KMS-11 (cell line): ENCODE measurements around the gene CXCL6.

Source experiments
- H2AFZ ChIP-seq: fragments of 200-600 bp; sonication (generic); 2 replicates; pipeline ENCODE4 v1.6.1; 2016; ENCODE audit warnings: antibody characterized with exemption, mixed run types, low read depth
- H3K27ac ChIP-seq: fragments of 200-600 bp; sonication (generic); 2 replicates; pipeline ENCODE4 v1.6.1; 2016; ENCODE audit warnings: mild to moderate bottlenecking, mixed run types
- H3K27me3 ChIP-seq: fragments of 200-600 bp; sonication (generic); 2 replicates; pipeline ENCODE4 v1.6.1; 2017; ENCODE audit warnings: mild to moderate bottlenecking, low read depth, mixed run types, moderate library complexity; ENCODE audit not compliant: insufficient read depth
- H3K36me3 ChIP-seq: fragments of 200-600 bp; sonication (generic); 2 replicates; pipeline ENCODE4 v1.6.1; 2017; ENCODE audit warnings: mild to moderate bottlenecking, mixed run types; ENCODE audit not compliant: insufficient read depth
- H3K4me1 ChIP-seq: fragments of 200-600 bp; sonication (generic); 2 replicates; pipeline ENCODE4 v1.6.1; 2016; ENCODE audit warnings: mild to moderate bottlenecking, low read depth, mixed run types; ENCODE audit not compliant: poor library complexity, severe bottlenecking
- H3K4me2 ChIP-seq: fragments of 200-600 bp; sonication (generic); 2 replicates; pipeline ENCODE4 v1.7.0; 2016; ENCODE audit warnings: mild to moderate bottlenecking, mixed run types
- H3K4me3 ChIP-seq: fragments of 200-600 bp; sonication (generic); IDR thresholded peaks from 2 replicates; pipeline ENCODE4 v1.6.1; 2017; ENCODE audit warnings: low read depth, low read length, mixed read lengths; ENCODE audit not compliant: insufficient read depth
- H3K79me2 ChIP-seq: fragments of 200-600 bp; sonication (generic); 2 replicates; pipeline ENCODE4 v1.6.1; 2016; ENCODE audit warnings: low read depth, mixed run types; ENCODE audit not compliant: insufficient read depth
- H3K9ac ChIP-seq: fragments of 200-600 bp; sonication (generic); 2 replicates; pipeline ENCODE4 v1.6.1; 2016; ENCODE audit warnings: mild to moderate bottlenecking, mixed run types
- H4K20me1 ChIP-seq: fragments of 200-600 bp; sonication (generic); 2 replicates; pipeline ENCODE4 v1.6.1; 2016; ENCODE audit warnings: mild to moderate bottlenecking, mixed run types; ENCODE audit not compliant: insufficient read depth
- TF ChIP-seq, protein P1 (sequence below): fragments of 200-600 bp; sonication (generic); conservative IDR thresholded peaks from 2 replicates; pipeline ENCODE4 v1.6.1; 2017; ENCODE audit warnings: low read depth, mild to moderate bottlenecking, antibody characterized with exemption, low read length, moderate library complexity, mixed read lengths

CXCL6 gene

DNA sequence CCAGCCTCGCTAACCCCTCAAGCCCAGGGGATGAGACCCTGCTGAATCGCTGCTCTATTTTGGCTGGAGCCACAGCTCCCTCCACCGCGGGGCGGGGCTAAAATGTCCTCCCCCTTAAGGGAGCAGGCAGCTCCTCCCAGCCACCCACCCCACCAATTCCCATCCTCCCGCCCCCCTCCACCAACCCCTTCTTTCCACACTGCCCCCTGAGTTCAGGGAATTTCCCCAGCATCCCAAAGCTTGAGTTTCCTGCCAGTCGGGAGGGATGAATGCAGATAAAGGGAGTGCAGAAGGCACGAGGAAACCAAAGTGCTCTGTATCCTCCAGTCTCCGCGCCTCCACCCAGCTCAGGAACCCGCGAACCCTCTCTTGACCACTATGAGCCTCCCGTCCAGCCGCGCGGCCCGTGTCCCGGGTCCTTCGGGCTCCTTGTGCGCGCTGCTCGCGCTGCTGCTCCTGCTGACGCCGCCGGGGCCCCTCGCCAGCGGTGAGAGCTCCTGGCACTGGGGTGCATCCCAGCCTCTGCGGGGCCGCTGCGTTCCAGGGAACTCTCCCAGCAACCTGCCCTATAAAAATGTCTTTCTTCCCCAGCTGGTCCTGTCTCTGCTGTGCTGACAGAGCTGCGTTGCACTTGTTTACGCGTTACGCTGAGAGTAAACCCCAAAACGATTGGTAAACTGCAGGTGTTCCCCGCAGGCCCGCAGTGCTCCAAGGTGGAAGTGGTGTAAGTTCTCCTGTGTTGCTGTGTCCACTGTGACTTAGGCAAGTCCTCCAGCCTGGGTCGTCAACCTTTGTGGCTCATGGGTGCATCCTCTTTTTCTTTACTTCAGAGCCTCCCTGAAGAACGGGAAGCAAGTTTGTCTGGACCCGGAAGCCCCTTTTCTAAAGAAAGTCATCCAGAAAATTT is at the start of gene CXCL6:
TSS of gene CXCL6 (plus strand) at position 306 of the 907 bp plus-strand sequence. CDS start at position 379, 73 bp downstream.
- no peak within 1 kb of the TSS for H3K4me3 ChIP-seq
- H3K27ac ChIP-seq = no peak within 1 kb of the TSS
- no peak within 1 kb of the TSS for H3K4me2 ChIP-seq
- H3K36me3 ChIP-seq = no peaks in the 10 kb centered on the region
- peaks cover 10% of the 10 kb centered on the region for H3K4me1 ChIP-seq
- H3K27me3 ChIP-seq = no peaks in the 10 kb centered on the region
- H2AFZ ChIP-seq = no peak within 1 kb of the TSS
- no peaks in the 10 kb centered on the region for H4K20me1 ChIP-seq
- TF ChIP-seq, protein P1, sequence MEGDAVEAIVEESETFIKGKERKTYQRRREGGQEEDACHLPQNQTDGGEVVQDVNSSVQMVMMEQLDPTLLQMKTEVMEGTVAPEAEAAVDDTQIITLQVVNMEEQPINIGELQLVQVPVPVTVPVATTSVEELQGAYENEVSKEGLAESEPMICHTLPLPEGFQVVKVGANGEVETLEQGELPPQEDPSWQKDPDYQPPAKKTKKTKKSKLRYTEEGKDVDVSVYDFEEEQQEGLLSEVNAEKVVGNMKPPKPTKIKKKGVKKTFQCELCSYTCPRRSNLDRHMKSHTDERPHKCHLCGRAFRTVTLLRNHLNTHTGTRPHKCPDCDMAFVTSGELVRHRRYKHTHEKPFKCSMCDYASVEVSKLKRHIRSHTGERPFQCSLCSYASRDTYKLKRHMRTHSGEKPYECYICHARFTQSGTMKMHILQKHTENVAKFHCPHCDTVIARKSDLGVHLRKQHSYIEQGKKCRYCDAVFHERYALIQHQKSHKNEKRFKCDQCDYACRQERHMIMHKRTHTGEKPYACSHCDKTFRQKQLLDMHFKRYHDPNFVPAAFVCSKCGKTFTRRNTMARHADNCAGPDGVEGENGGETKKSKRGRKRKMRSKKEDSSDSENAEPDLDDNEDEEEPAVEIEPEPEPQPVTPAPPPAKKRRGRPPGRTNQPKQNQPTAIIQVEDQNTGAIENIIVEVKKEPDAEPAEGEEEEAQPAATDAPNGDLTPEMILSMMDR = no peak
- H3K9ac ChIP-seq = no peak within 1 kb of the TSS
- no peaks in the 10 kb centered on the region for H3K79me2 ChIP-seq

DNA sequence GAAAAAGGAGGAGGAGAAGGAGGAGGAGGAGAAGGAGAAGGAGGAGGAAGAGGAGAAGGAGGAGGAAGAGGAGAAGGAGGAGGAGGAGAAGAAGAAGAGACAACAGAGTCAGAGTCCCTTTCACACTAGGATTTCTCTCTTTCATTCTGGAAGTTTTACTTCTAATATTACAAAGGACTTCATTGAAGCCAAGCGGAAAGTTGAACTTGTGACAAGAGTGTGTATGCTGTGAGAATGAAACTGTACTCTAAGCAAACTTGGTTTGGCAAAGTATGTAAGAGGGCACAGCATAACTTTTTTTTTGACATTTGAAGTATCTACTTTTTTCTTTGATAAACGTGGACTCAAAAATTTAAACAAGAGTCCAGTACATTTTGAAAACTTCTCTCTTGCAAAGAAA is 48.1 kb upstream of the CXCL6 start:
- Histone ChIP-seq H2AFZ (no peak overlapping the region), H3K4me1 (no peaks in the 10 kb centered on the region), H3K4me3 (no peak overlapping the region), H3K27me3 (no peaks in the 10 kb centered on the region), H3K79me2 (no peaks in the 10 kb centered on the region), H3K36me3 (no peaks in the 10 kb centered on the region), H3K27ac (no peak overlapping the region), H3K9ac (no peak overlapping the region), H4K20me1 (no peaks in the 10 kb centered on the region), H3K4me2 (no peak overlapping the region)
- TF ChIP-seq, protein P1 = no peak

- Histone ChIP-seq H3K4me1 (no peaks in the 10 kb centered on the region), H3K4me2 (no peak overlapping the region), H3K9ac (no peak overlapping the region), H3K4me3 (no peak overlapping the region), H3K27ac (no peak overlapping the region), H3K79me2 (no peaks in the 10 kb centered on the region), H3K36me3 (no peaks in the 10 kb centered on the region), H3K27me3 (no peaks in the 10 kb centered on the region), H2AFZ (no peak overlapping the region), H4K20me1 (no peaks in the 10 kb centered on the region)
- TF ChIP-seq, protein P1 = no peak
These were observed 37.6 kb upstream of the CXCL6 start for GRCh38 chr4:73798842-73799241.

DNA sequence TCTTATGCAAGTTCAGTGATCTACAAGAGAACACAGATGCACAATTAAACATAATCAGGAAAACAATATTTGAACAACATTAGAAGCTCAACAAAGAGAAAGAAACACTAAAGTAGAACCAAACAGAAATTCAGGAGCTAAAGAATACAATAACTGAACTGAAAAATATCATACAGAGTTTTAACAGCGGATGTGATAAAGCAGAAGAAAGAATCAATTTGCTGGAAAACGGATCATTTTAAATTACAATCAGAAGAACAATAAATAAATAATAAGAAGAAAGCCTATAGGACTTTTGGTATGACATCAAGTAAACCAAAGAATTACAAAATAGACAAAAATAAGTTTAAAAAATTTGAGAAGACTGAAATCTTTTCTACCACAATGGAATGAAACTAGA is 36.3 kb upstream of the CXCL6 start:
- TF ChIP-seq, protein P1 = no peak
- H3K4me1 ChIP-seq = no peaks in the 10 kb centered on the region
- H2AFZ ChIP-seq = no peak overlapping the region
- H3K4me2 ChIP-seq = no peak overlapping the region
- H3K27ac ChIP-seq = no peak overlapping the region
- no peaks in the 10 kb centered on the region for H3K27me3 ChIP-seq
- no peaks in the 10 kb centered on the region for H4K20me1 ChIP-seq
- no peak overlapping the region for H3K9ac ChIP-seq
- no peaks in the 10 kb centered on the region for H3K36me3 ChIP-seq
- no peak overlapping the region for H3K4me3 ChIP-seq
- H3K79me2 ChIP-seq = no peaks in the 10 kb centered on the region
